DND-41 (cell line): ENCODE measurements around the gene SLC25A10.
A peak's percentile ranks its signal among the peaks of the same experiment; 100 is the strongest.

Source experiments
- ATAC-seq: fragments of 200-7000 bp; cut with Tn5 transposase; 3 replicates; pipeline ENCODE4 v1.9.1; 2021; ENCODE audit warnings: low read depth; ENCODE audit not compliant: insufficient read depth
- DNase-seq: peaks from one replicate; pipeline ENCODE4 v3.0.0-alpha.2; 2020
- H2AFZ ChIP-seq: 2 replicates; pipeline ENCODE4 v1.6.0; 2012; ENCODE audit warnings: low read depth, low read length
- H3K27ac ChIP-seq: 2 replicates; pipeline ENCODE4 v1.5.1; 2012; ENCODE audit warnings: low read length, inconsistent platforms
- H3K27me3 ChIP-seq: fragments of 200-600 bp; sonication (generic); 2 replicates; pipeline ENCODE4 v1.6.0; 2012; ENCODE audit warnings: low read length, mild to moderate bottlenecking, inconsistent platforms; ENCODE audit not compliant: insufficient read depth, poor library complexity
- H3K36me3 ChIP-seq: 2 replicates; pipeline ENCODE4 v1.5.1; 2012; ENCODE audit warnings: low read length, inconsistent platforms; ENCODE audit not compliant: insufficient read depth
- H3K4me1 ChIP-seq: 2 replicates; pipeline ENCODE4 v1.5.1; 2012; ENCODE audit warnings: mild to moderate bottlenecking, low read length; ENCODE audit not compliant: insufficient read depth
- H3K4me2 ChIP-seq: 2 replicates; pipeline ENCODE4 v1.6.0; 2012; ENCODE audit warnings: mild to moderate bottlenecking, moderate library complexity, low read length, inconsistent platforms; ENCODE audit not compliant: insufficient read depth
- H3K4me3 ChIP-seq, 2 experiments: fragments of 200-600 bp in 1 of 2; shearing (Covaris generic) in 1 of 2; 2 replicates each; pipeline ENCODE4 v1.5.1; 2012 to 2016; ENCODE audit warnings: inconsistent platforms in 2 of 2, low read length in 2 of 2, mild to moderate bottlenecking in 2 of 2, low read depth in 1 of 2, moderate library complexity in 1 of 2
- H3K79me2 ChIP-seq: 2 replicates; pipeline ENCODE4 v1.6.0; 2012; ENCODE audit warnings: low read length, inconsistent platforms; ENCODE audit not compliant: insufficient read depth
- H3K9ac ChIP-seq: 2 replicates; pipeline ENCODE4 v1.6.0; 2012; ENCODE audit warnings: low read depth, mild to moderate bottlenecking, inconsistent platforms, low read length, moderate library complexity
- H3K9me3 ChIP-seq: 2 replicates; pipeline ENCODE4 v1.5.1; 2012; ENCODE audit warnings: low read length, moderate library complexity, mild to moderate bottlenecking, inconsistent platforms; ENCODE audit not compliant: insufficient read depth, severe bottlenecking
- H4K20me1 ChIP-seq: 2 replicates; pipeline ENCODE4 v1.6.0; 2012; ENCODE audit warnings: low read length; ENCODE audit not compliant: insufficient read depth
- EZH2 ChIP-seq: IDR thresholded peaks from 3 replicates; pipeline ENCODE4 v1.6.1; 2012; ENCODE audit warnings: borderline replicate concordance, low read depth, mild to moderate bottlenecking, moderate library complexity, low read length, inconsistent platforms; ENCODE audit not compliant: severe bottlenecking
- TF ChIP-seq, protein P1 (sequence below): IDR thresholded peaks from 2 replicates; pipeline ENCODE4 v1.5.1; 2012; ENCODE audit warnings: borderline replicate concordance, low read length, moderate library complexity, mild to moderate bottlenecking; ENCODE audit not compliant: poor library complexity, severe bottlenecking; ENCODE audit errors: extremely low read depth

SLC25A10 gene

DNA sequence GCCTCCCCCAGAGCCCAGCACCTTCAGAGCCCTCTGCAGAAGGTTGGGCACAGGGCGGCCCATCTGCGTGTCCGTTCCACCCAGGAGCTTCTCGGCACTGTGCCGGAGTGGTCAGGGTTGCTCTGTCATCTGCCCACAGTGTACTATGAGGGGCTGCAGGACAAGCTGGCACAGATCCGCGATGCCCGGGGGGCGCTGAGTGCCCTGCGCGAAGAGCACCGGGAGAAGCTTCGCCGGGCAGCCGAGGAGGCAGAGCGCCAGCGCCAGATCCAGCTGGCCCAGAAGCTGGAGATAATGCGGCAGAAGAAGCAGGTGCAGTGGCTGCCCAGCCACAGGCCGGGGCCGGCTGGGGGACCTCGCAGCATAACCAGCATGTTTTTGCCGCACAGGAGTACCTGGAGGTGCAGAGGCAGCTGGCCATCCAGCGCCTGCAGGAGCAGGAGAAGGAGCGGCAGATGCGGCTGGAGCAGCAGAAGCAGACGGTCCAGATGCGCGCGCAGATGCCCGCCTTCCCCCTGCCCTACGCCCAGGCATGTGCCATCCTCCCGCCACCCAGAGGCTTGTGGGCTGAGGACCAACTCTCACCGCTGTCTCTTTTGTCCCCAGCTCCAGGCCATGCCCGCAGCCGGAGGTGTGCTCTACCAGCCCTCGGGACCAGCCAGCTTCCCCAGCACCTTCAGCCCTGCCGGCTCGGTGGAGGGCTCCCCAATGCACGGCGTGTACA, 15.7 kb upstream of the SLC25A10 start:
- Histone ChIP-seq H3K27ac (no peak overlapping the region), H3K4me1 (peaks cover 12% of the 10 kb centered on the region), H3K4me2 (no peak overlapping the region), H2AFZ (no peak overlapping the region), H3K9me3 (no peaks in the 10 kb centered on the region), H3K36me3 (peaks cover 85% of the 10 kb centered on the region), H3K9ac (no peak overlapping the region), H4K20me1 (peaks cover 51% of the 10 kb centered on the region), H3K79me2 (peaks cover 33% of the 10 kb centered on the region), H3K4me3 (no peak overlapping the region), H3K27me3 (no peaks in the 10 kb centered on the region)
- TF ChIP-seq, protein P1, sequence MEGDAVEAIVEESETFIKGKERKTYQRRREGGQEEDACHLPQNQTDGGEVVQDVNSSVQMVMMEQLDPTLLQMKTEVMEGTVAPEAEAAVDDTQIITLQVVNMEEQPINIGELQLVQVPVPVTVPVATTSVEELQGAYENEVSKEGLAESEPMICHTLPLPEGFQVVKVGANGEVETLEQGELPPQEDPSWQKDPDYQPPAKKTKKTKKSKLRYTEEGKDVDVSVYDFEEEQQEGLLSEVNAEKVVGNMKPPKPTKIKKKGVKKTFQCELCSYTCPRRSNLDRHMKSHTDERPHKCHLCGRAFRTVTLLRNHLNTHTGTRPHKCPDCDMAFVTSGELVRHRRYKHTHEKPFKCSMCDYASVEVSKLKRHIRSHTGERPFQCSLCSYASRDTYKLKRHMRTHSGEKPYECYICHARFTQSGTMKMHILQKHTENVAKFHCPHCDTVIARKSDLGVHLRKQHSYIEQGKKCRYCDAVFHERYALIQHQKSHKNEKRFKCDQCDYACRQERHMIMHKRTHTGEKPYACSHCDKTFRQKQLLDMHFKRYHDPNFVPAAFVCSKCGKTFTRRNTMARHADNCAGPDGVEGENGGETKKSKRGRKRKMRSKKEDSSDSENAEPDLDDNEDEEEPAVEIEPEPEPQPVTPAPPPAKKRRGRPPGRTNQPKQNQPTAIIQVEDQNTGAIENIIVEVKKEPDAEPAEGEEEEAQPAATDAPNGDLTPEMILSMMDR: no peak
- TF ChIP-seq EZH2: no peak
- no peak for DNase-seq
- no peak for ATAC-seq

DNA sequence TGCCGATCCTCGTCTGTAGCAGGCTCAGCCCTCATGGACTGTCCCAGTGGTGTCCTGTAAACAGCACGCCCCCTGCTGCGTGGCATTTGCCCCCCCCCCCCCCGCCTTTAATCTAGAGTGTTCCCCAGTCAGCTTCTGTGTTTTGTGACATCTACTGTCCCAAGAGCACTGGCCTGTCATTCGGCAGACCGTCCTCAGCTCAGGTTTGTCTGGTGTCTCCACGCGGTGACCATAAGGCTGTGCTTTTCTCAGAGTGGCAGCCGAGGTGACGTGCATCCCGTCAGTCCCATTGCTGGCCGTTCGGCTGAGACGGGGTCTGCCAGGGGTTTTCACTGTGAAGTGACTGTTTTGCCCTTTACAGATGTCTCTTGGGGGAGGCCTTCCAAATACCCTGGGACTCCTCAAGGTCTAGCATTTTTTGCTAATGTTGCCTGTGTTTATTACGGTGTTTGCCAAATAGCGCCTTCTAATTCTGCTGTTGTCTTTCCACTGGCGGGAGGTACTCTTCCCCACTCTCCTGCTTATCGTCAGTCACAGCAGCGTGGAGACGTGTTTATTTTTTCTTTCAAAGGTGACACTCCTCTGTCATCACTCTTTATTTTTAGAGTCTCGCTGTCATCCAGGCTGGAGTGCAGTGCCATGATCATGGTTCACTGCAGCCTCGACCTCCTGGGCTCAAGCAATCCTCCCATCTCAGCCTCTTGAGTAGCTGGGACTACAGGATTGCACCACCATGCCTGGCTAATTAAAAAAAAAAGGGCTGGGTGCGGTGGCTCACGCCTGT, 14.6 kb upstream of the SLC25A10 start:
- no peak for DNase-seq
- H4K20me1 ChIP-seq: peaks cover 54% of the 10 kb centered on the region
- TF ChIP-seq EZH2: no peak
- TF ChIP-seq, protein P1: no peak
- no peak overlapping the region for H3K27ac ChIP-seq
- H3K9me3 ChIP-seq: no peaks in the 10 kb centered on the region
- H3K9ac ChIP-seq: no peak overlapping the region
- no peak overlapping the region for H3K4me3 ChIP-seq
- peaks cover 22% of the 10 kb centered on the region for H3K4me1 ChIP-seq
- no peak overlapping the region for H2AFZ ChIP-seq
- no peaks in the 10 kb centered on the region for H3K27me3 ChIP-seq
- ATAC-seq: no peak
- no peak overlapping the region for H3K4me2 ChIP-seq
- peaks cover 85% of the 10 kb centered on the region for H3K36me3 ChIP-seq
- H3K79me2 ChIP-seq: peaks cover 43% of the 10 kb centered on the region

DNA sequence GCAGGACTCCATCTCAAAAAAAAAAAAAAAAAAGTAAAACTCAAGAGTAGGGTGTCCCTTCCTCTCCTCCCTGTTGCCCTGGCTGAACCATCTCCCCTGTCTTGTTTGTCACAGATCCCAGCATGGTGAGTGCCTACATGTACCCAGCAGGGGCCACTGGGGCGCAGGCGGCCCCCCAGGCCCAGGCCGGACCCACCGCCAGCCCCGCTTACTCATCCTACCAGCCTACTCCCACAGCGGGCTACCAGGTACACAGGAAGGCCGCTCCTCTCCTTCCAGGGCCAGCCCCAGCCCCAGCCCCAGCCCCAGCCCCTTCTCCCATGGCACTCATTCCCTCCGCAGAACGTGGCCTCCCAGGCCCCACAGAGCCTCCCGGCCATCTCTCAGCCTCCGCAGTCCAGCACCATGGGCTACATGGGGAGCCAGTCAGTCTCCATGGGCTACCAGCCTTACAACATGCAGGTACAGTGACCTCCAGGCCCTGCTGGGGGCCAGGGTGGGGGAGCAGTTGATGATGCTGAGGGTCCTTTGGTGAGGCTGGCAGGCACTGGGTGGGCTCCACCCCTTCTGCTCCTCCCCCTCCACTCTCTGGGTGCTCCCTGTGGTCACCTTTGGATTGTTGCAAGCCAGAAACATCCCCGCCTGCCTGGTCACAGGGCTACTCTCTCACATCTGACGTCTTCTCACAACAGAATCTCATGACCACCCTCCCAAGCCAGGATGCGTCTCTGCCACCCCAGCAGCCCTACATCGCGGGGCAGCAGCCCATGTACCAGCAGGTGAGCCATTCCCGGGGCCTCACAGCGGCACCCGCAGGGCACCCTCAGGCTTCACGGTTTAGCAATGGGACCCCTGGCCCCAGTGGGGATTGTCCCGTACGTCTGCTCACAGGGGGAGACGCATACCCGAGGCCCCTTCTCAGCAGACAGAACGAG, 11.5 kb upstream of the SLC25A10 start:
- H3K4me2 ChIP-seq: peak overlapping the region; percentile 95
- peaks cover 51% of the 10 kb centered on the region for H4K20me1 ChIP-seq
- DNase-seq: no peak
- H2AFZ ChIP-seq: no peak overlapping the region
- H3K4me1 ChIP-seq: peaks cover 37% of the 10 kb centered on the region
- no peaks in the 10 kb centered on the region for H3K9me3 ChIP-seq
- H3K9ac ChIP-seq: peak overlapping the region; percentile 95
- peak overlapping the region in 1 of 2 experiments; percentile 71; a peak in 3 of 4 replicates for H3K4me3 ChIP-seq
- H3K27ac ChIP-seq: no peak overlapping the region
- H3K27me3 ChIP-seq: no peaks in the 10 kb centered on the region
- peaks cover 68% of the 10 kb centered on the region for H3K79me2 ChIP-seq
- no peak for TF ChIP-seq EZH2
- TF ChIP-seq, protein P1: no peak
- H3K36me3 ChIP-seq: peaks cover 70% of the 10 kb centered on the region
- no peak for ATAC-seq
